ENCODE data around the gene VPS26B. TPM values are rescaled to one million over a fixed set of nuclear protein-coding genes. Genes with fewer than 3 reads are reported as not detected.

Gene VPS26B
- total RNA-seq, 1 experiment from 2014 or later: 69.4 TPM

DNA sequence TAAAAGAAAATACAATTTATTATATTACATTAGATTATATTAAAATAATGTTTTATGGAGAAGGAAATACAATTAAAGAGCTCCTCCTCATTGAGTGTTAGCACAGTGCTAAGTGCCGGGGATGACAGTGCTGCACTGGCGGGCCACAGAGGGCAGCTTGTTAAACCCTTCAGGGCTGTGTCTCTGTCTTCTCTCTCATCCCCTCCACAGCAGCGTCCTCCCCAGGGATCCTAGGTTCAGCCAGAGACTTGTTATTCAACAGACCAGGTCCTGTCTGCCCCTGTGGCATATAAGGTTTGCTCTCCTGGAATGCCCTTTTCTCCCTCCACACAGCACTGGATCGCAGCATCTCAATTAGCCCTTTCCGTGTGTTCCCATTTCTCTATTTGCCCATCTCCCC lies 14.5 kb downstream of the VPS26B start:
- TF ChIP-seq, protein P1, sequence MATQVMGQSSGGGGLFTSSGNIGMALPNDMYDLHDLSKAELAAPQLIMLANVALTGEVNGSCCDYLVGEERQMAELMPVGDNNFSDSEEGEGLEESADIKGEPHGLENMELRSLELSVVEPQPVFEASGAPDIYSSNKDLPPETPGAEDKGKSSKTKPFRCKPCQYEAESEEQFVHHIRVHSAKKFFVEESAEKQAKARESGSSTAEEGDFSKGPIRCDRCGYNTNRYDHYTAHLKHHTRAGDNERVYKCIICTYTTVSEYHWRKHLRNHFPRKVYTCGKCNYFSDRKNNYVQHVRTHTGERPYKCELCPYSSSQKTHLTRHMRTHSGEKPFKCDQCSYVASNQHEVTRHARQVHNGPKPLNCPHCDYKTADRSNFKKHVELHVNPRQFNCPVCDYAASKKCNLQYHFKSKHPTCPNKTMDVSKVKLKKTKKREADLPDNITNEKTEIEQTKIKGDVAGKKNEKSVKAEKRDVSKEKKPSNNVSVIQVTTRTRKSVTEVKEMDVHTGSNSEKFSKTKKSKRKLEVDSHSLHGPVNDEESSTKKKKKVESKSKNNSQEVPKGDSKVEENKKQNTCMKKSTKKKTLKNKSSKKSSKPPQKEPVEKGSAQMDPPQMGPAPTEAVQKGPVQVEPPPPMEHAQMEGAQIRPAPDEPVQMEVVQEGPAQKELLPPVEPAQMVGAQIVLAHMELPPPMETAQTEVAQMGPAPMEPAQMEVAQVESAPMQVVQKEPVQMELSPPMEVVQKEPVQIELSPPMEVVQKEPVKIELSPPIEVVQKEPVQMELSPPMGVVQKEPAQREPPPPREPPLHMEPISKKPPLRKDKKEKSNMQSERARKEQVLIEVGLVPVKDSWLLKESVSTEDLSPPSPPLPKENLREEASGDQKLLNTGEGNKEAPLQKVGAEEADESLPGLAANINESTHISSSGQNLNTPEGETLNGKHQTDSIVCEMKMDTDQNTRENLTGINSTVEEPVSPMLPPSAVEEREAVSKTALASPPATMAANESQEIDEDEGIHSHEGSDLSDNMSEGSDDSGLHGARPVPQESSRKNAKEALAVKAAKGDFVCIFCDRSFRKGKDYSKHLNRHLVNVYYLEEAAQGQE (IDR thresholded peaks at IDR 0.05; ENCODE audit: insufficient read depth in 1 of 2, low read depth in 2 of 2, low read length in 1 of 2): no peak
- ChIA-PET POLR2A (no interaction called here), CTCF (no interaction called here)

DNA sequence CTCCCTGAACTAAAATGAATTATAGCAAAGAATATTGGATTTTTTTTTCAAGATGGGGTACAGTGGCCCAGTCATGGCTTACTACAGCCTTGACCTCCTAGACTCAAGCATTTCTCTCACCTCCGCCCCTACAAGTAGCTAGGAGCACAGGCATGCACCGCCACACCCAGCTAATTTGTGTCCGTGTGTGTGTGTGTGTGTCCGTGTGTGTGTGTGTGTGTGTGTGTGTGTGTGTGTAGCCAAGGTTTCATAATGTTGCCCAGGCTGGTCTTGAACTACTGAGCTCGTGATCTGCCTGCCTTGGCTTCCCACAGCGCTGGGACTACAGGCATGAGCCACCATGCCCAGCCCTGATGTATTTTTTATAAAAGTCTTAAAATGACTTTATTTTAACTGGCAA lies 16.1 kb downstream of the VPS26B start:
- DNase-seq (ENCODE audit: low read depth, low spot score) (no peak), ATAC-seq (no peak)
- H3K27me3 ChIP-seq (ENCODE audit: control insufficient read depth, insufficient read depth, low read length): no peaks in the 10 kb centered on the region
- no TSS peak for BruUV-seq (replicated peaks)
- ChIA-PET POLR2A (interaction anchor here (0.6 kb wide), 1 partner anchor 10 kb away, joined by 4 read pairs; no protein-coding TSS in a partner anchor), CTCF (no interaction called here)
- no peak overlapping the region for H3K4me3 ChIP-seq (ENCODE audit: low read depth in 2 of 2, low read length in 2 of 2)
- H3K27ac ChIP-seq (ENCODE audit: low read length): no peak overlapping the region
- in situ Hi-C loops (cut with HindIII; ENCODE audit: low pct_unique_long_range_greater_than_20kb, low sequenced_read_pairs): no loop called here
- TF ChIP-seq SIN3A (IDR thresholded peaks at IDR 0.05; ENCODE audit: borderline replicate concordance, insufficient read depth, low read depth, low read length): no peak
- H3K4me1 ChIP-seq (ENCODE audit: control insufficient read depth, insufficient read depth, low read length): no peaks in the 10 kb centered on the region
- peaks cover 7% of the 10 kb centered on the region; the same call in 1 of the 2 replicates for H3K36me3 ChIP-seq (ENCODE audit: control insufficient read depth, insufficient read depth, low read length)
- intact Hi-C loops (cut with micrococcal nuclease; ENCODE audit: unreplicated experiment): no loop called here
- H3K9me3 ChIP-seq (ENCODE audit: control insufficient read depth, insufficient read depth, low read depth, low read length): no peaks in the 10 kb centered on the region

More for the DNA sequence above, 14.5 kb downstream of the VPS26B start:
- Histone ChIP-seq H3K27ac (ENCODE audit: low read length) (no peak overlapping the region), H3K4me1 (ENCODE audit: control insufficient read depth, insufficient read depth, low read length) (no peaks in the 10 kb centered on the region), H3K36me3 (ENCODE audit: control insufficient read depth, insufficient read depth, low read length) (peaks cover 8% of the 10 kb centered on the region; the same call in 1 of the 2 replicates), H3K4me3 (ENCODE audit: low read depth in 2 of 2, low read length in 2 of 2) (no peak overlapping the region), H3K9me3 (ENCODE audit: control insufficient read depth, insufficient read depth, low read depth, low read length) (no peaks in the 10 kb centered on the region), H3K27me3 (ENCODE audit: control insufficient read depth, insufficient read depth, low read length) (no peaks in the 10 kb centered on the region)
- BruUV-seq (replicated peaks): no TSS peak
- ATAC-seq (no peak), DNase-seq (ENCODE audit: low read depth, low spot score) (no peak)
- in situ Hi-C loops (cut with HindIII; ENCODE audit: low pct_unique_long_range_greater_than_20kb, low sequenced_read_pairs): no loop called here
- intact Hi-C loops (cut with micrococcal nuclease; ENCODE audit: unreplicated experiment): no loop called here

- H3K4me3 ChIP-seq (ENCODE audit: low read depth in 2 of 2, low read length in 2 of 2): no peak overlapping the region
- ATAC-seq (no peak), DNase-seq (ENCODE audit: low read depth, low spot score) (no peak)
- CTCF ChIA-PET: no interaction called here
- H3K36me3 ChIP-seq (ENCODE audit: control insufficient read depth, insufficient read depth, low read length): no peaks in the 10 kb centered on the region; the same call in 1 of the 2 replicates
- TF ChIP-seq, protein P1 (IDR thresholded peaks at IDR 0.05; ENCODE audit: insufficient read depth in 1 of 2, low read depth in 2 of 2, low read length in 1 of 2): no peak
- TF ChIP-seq SIN3A (IDR thresholded peaks at IDR 0.05; ENCODE audit: borderline replicate concordance, insufficient read depth, low read depth, low read length) (no peak), TCF7L2 (IDR thresholded peaks at IDR 0.05; ENCODE audit: low read depth, low read length) (no peak), POLR2AphosphoS5 (IDR thresholded peaks at IDR 0.05; ENCODE audit: low read depth, low read length) (no peak)
- TF ChIP-seq, protein P2, sequence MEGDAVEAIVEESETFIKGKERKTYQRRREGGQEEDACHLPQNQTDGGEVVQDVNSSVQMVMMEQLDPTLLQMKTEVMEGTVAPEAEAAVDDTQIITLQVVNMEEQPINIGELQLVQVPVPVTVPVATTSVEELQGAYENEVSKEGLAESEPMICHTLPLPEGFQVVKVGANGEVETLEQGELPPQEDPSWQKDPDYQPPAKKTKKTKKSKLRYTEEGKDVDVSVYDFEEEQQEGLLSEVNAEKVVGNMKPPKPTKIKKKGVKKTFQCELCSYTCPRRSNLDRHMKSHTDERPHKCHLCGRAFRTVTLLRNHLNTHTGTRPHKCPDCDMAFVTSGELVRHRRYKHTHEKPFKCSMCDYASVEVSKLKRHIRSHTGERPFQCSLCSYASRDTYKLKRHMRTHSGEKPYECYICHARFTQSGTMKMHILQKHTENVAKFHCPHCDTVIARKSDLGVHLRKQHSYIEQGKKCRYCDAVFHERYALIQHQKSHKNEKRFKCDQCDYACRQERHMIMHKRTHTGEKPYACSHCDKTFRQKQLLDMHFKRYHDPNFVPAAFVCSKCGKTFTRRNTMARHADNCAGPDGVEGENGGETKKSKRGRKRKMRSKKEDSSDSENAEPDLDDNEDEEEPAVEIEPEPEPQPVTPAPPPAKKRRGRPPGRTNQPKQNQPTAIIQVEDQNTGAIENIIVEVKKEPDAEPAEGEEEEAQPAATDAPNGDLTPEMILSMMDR (IDR thresholded peaks at IDR 0.05): no peak
- intact Hi-C loops (cut with micrococcal nuclease; ENCODE audit: unreplicated experiment): no loop called here
- no peaks in the 10 kb centered on the region for H3K27me3 ChIP-seq (ENCODE audit: control insufficient read depth, insufficient read depth, low read length)
- H3K27ac ChIP-seq (ENCODE audit: low read length): no peak overlapping the region
- no peaks in the 10 kb centered on the region for H3K4me1 ChIP-seq (ENCODE audit: control insufficient read depth, insufficient read depth, low read length)
- in situ Hi-C loops (cut with HindIII; ENCODE audit: low pct_unique_long_range_greater_than_20kb, low sequenced_read_pairs): no loop called here
- no peaks in the 10 kb centered on the region for H3K9me3 ChIP-seq (ENCODE audit: control insufficient read depth, insufficient read depth, low read depth, low read length)
- POLR2A ChIA-PET: no interaction called here
- BruUV-seq (replicated peaks): no TSS peak
These were observed 17.9 kb downstream of the VPS26B start for GRCh38 chr11:134242376-134242775.

Data from Panc1 (cell line).